GM18867 (cell line): ENCODE results near the gene FIBCD1.
"Not testable (repeated sequence)": the region's sequence is repeated elsewhere in the genome, so short reads cannot be mapped to it uniquely, and the experiment has no call there.

Experiments used
- ATAC-seq: cut with Tn5 transposase; IDR thresholded peaks from one replicate; pipeline ENCODE4 v1.9.1; 2021; ENCODE audit warnings: mild to moderate bottlenecking, moderate library complexity; ENCODE audit not compliant: unreplicated experiment

The FIBCD1 gene

GRCh38 chr9:130910670-130911069, 28.4 kb downstream of the FIBCD1 start:
- ATAC-seq: not testable (repeated sequence)

GRCh38 chr9:130910041-130910440, 29.0 kb downstream of the FIBCD1 start:
- ATAC-seq: not testable (repeated sequence)

- ATAC-seq: no peak
Observed at GRCh38 chr9:130908878-130909355, 30.1 kb downstream of the FIBCD1 start.

- ATAC-seq: no peak
Observed at GRCh38 chr9:130908146-130908877, 30.7 kb downstream of the FIBCD1 start.

GRCh38 chr9:130906735-130907416, 32.2 kb downstream of the FIBCD1 start:
- no peak for ATAC-seq

GRCh38 chr9:130905902-130906734, 32.9 kb downstream of the FIBCD1 start:
- ATAC-seq: no peak

GRCh38 chr9:130905125-130905901, 33.7 kb downstream of the FIBCD1 start:
- no peak for ATAC-seq

GRCh38 chr9:130904070-130905044, 34.7 kb downstream of the FIBCD1 start:
- no peak for ATAC-seq

- ATAC-seq: no peak
Observed at GRCh38 chr9:130903194-130904069, 35.6 kb downstream of the FIBCD1 start.

GRCh38 chr9:130902204-130903185, 36.6 kb downstream of the FIBCD1 start:
- no peak for ATAC-seq

- no peak for ATAC-seq
Observed at GRCh38 chr9:130901498-130902203, 37.4 kb downstream of the FIBCD1 start.

GRCh38 chr9:130900701-130901497, 38.1 kb downstream of the FIBCD1 start:
- no peak for ATAC-seq

GRCh38 chr9:130899051-130899748, 39.8 kb downstream of the FIBCD1 start:
- no peak for ATAC-seq

- no peak for ATAC-seq
Observed at GRCh38 chr9:130898552-130898852, 40.5 kb downstream of the FIBCD1 start.

GRCh38 chr9:130897848-130898551, 41.0 kb downstream of the FIBCD1 start:
- ATAC-seq: no peak
